Placental epithelial cell (primary cell): ENCODE data around the gene LSAMP. TPM values are rescaled to one million over a fixed set of nuclear protein-coding genes. Genes with fewer than 3 reads are reported as not detected.

Experiments used
- small RNA-seq: library from RNA; depleted of rRNA; stranded (forward); fragments of <200 nt; gene quantifications from one replicate; pipeline ENCODE3, GENCODE V24; 2012
- total RNA-seq: library from RNA; depleted of rRNA; stranded (reverse); fragments of >200 nt; gene quantifications from 2 replicates; pipeline ENCODE4 v1.2.3, GENCODE V29; 2012

Gene LSAMP
- not detected in 2 replicates for total RNA-seq

GRCh38 chr3:116445311-116445841, at the start of gene LSAMP:
Gene LSAMP (minus strand): TSS chr3:116445487.

Small RNAs within 50 kb of the gene (small RNA-seq; reads per million reads assigned to genes)
- not detected for gene RN7SL815P
